CD4-positive, alpha-beta memory T cell (primary cell): Measurements from ENCODE around the gene PLEKHO2. TPM values are rescaled to one million over a fixed set of nuclear protein-coding genes. Genes with fewer than 3 reads are reported as not detected.
"Not testable (repeated sequence)": the region's sequence is repeated elsewhere in the genome, so short reads cannot be mapped to it uniquely, and the experiment has no call there.

Experiments used
- CTCF ChIA-PET: fragments of 350-600 bp; sonication (Branson Sonifier 250); formaldehyde crosslinking; loops from one replicate; lab custom pipeline; 2021; ENCODE audit warnings: inconsistent platforms; ENCODE audit not compliant: partially characterized antibody; lab: Charles Lee
- POLR2A ChIA-PET: fragments of 350-600 bp; sonication (Branson Sonifier 250); formaldehyde crosslinking; loops from one replicate; lab custom pipeline; 2021; ENCODE audit not compliant: partially characterized antibody; lab: Charles Lee
- DNase-seq, 5 donors: peaks; one replicate each; pipeline versions ENCODE4 v3.0.0 to v3.0.0-alpha.2; 2020 to 2022; ENCODE audit warnings: mixed read lengths in 1 of 5
- H3K27ac ChIP-seq: one replicate; pipeline ENCODE4 v1.7.0; 2013; ENCODE audit warnings: low read depth, low read length
- H3K27me3 ChIP-seq: 2 replicates; pipeline ENCODE4 v1.7.0; 2013; ENCODE audit warnings: mild to moderate bottlenecking, low read length, moderate library complexity; ENCODE audit not compliant: insufficient read depth
- H3K36me3 ChIP-seq: 2 replicates; pipeline ENCODE4 v1.7.0; 2013; ENCODE audit warnings: mild to moderate bottlenecking, low read length, moderate library complexity; ENCODE audit not compliant: insufficient read depth
- H3K4me1 ChIP-seq: 2 replicates; pipeline ENCODE4 v1.7.0; 2013; ENCODE audit warnings: mild to moderate bottlenecking, low read length, moderate library complexity; ENCODE audit not compliant: insufficient read depth
- H3K4me3 ChIP-seq, 2 donors: one replicate each; pipeline ENCODE4 v1.7.0; 2013; ENCODE audit warnings: low read length in 2 of 2, mild to moderate bottlenecking in 1 of 2
- H3K9me3 ChIP-seq, 2 donors: one replicate each; pipeline ENCODE4 v1.7.0; 2013; ENCODE audit warnings: low read length in 2 of 2, control low read depth in 1 of 2; ENCODE audit not compliant: control insufficient read depth in 1 of 2
- H3K27ac Mint-ChIP-seq, 7 donors: one replicate each; pipeline ENCODE4 v1.8.0; 2020 to 2021; ENCODE audit warnings: mixed read lengths in 7 of 7, mild to moderate bottlenecking in 6 of 7, inconsistent platforms in 3 of 7, moderate library complexity in 3 of 7
- H3K27me3 Mint-ChIP-seq, 2 donors: one replicate each; pipeline ENCODE4 v1.8.0; 2020 to 2021; ENCODE audit warnings: mixed read lengths in 2 of 2
- H3K36me3 Mint-ChIP-seq, 2 donors: one replicate each; pipeline ENCODE4 v1.8.0; 2020 to 2021; ENCODE audit warnings: mixed read lengths in 2 of 2, inconsistent platforms in 1 of 2, mild to moderate bottlenecking in 1 of 2
- H3K4me1 Mint-ChIP-seq, 4 donors: one replicate each; pipeline ENCODE4 v1.8.0; 2020 to 2021; ENCODE audit warnings: mixed read lengths in 4 of 4, mild to moderate bottlenecking in 1 of 4
- H3K4me3 Mint-ChIP-seq, 8 donors: one replicate each; pipeline ENCODE4 v1.8.0; 2020 to 2021; ENCODE audit warnings: mixed read lengths in 8 of 8, mild to moderate bottlenecking in 7 of 8, moderate library complexity in 6 of 8, inconsistent platforms in 3 of 8
- H3K9me3 Mint-ChIP-seq, 8 donors: one replicate each; pipeline ENCODE4 v1.8.0; 2020 to 2021; ENCODE audit warnings: mixed read lengths in 8 of 8, mild to moderate bottlenecking in 5 of 8, inconsistent platforms in 3 of 8, moderate library complexity in 1 of 8
- intact Hi-C: fragments of 100-400 bp; cut with micrococcal nuclease; formaldehyde crosslinking; loops from one replicate; pipeline ENCODE4 v1.15.1; 2023
- polyA plus RNA-seq, 2 donors: library from polyadenylated mRNA; unstranded; fragments of 300-500 nt; fragmentation: Illumina TruSeq; gene quantifications; one replicate each; pipeline ENCODE4 v1.2.3, GENCODE V29; 2021
- total RNA-seq, 2 experiments: library from RNA; stranded (reverse); gene quantifications; one replicate each; pipeline ENCODE4 v1.2.3, GENCODE V29; 2021

Gene PLEKHO2
- total and polyA plus RNA-seq, 4 experiments from 2014 or later, result 10.6 to 29.1 (median 23.4) TPM

GRCh38 chr15:64810497-64811326, 31.0 kb upstream of the PLEKHO2 start:
- Mint-ChIP-seq H3K4me1 (peaks cover 0 to 5% (median 2%) of the 10 kb centered on the region in 4 donors), H3K9me3 (peaks cover 0 to 1% (median 0%) of the 10 kb centered on the region in 8 donors), H3K36me3 (no peaks in the 10 kb centered on the region), H3K27ac (no peak overlapping the region), H3K4me3 (no peak overlapping the region), H3K27me3 (no peaks in the 10 kb centered on the region)
- Histone ChIP-seq H3K27me3 (no peaks in the 10 kb centered on the region), H3K27ac (no peak overlapping the region), H3K36me3 (no peaks in the 10 kb centered on the region), H3K4me3 (no peak overlapping the region), H3K9me3 (no peaks in the 10 kb centered on the region), H3K4me1 (peaks cover 5% of the 10 kb centered on the region)
- DNase-seq, result no peak
- ChIA-PET POLR2A (interaction anchor here (0.5 to 2.0 kb wide), 2 partner anchors 83 to 1644 kb away, joined by 3 to 10 read pairs; no protein-coding TSS in a partner anchor), CTCF (interaction anchor here (0.7 to 4.1 kb wide), 27 partner anchors 9 to 129 kb away, joined by 3 to 29 read pairs (median 5); partner anchors contain the start of gene PLEKHO2)
- intact Hi-C loops, result loop anchor here (1.0 kb wide), 1 partner anchor 95 kb away; no protein-coding TSS in a partner anchor

- ChIA-PET POLR2A (no interaction called here), CTCF (interaction anchor here (1.0 to 1.2 kb wide), 2 partner anchors 10 to 56 kb away, joined by 3 read pairs; no protein-coding TSS in a partner anchor)
- Histone ChIP-seq H3K27me3 (no peaks in the 10 kb centered on the region), H3K27ac (no peak overlapping the region), H3K4me3 (no peak overlapping the region), H3K36me3 (no peaks in the 10 kb centered on the region), H3K9me3 (no peaks in the 10 kb centered on the region), H3K4me1 (peaks cover 5% of the 10 kb centered on the region)
- Mint-ChIP-seq H3K36me3 (no peaks in the 10 kb centered on the region), H3K27ac (peak overlapping the region in 1 of 7 donors; percentile 59), H3K27me3 (no peaks in the 10 kb centered on the region), H3K9me3 (peaks cover 0 to 1% (median 0%) of the 10 kb centered on the region in 8 donors), H3K4me3 (no peak overlapping the region), H3K4me1 (peaks cover 0 to 5% (median 2%) of the 10 kb centered on the region in 4 donors)
- DNase-seq, result no peak
- intact Hi-C loops, result no loop called here
These were observed 28.6 kb upstream of the PLEKHO2 start for GRCh38 chr15:64813075-64813474.

GRCh38 chr15:64814283-64814682, 27.4 kb upstream of the PLEKHO2 start:
- H3K27me3 ChIP-seq, intact Hi-C loops, H3K36me3 Mint-ChIP-seq, H3K9me3 Mint-ChIP-seq, DNase-seq, H3K27me3 Mint-ChIP-seq, H3K4me3 Mint-ChIP-seq, H3K4me1 Mint-ChIP-seq, H3K36me3 ChIP-seq, H3K4me1 ChIP-seq, H3K9me3 ChIP-seq, H3K27ac ChIP-seq, H3K27ac Mint-ChIP-seq, H3K4me3 ChIP-seq, POLR2A ChIA-PET: not testable (repeated sequence)
- CTCF ChIA-PET, result interaction anchor here (0.7 to 1.0 kb wide), 3 partner anchors 8 to 625 kb away, joined by 3 to 5 read pairs (median 3); no protein-coding TSS in a partner anchor

GRCh38 chr15:64814965-64815364, 26.8 kb upstream of the PLEKHO2 start:
- H3K4me3 Mint-ChIP-seq, H3K4me1 ChIP-seq, H3K27me3 ChIP-seq, H3K9me3 Mint-ChIP-seq, POLR2A ChIA-PET, H3K4me3 ChIP-seq, H3K27me3 Mint-ChIP-seq, DNase-seq, H3K36me3 Mint-ChIP-seq, H3K27ac ChIP-seq, H3K4me1 Mint-ChIP-seq, H3K9me3 ChIP-seq, intact Hi-C loops, H3K36me3 ChIP-seq: not testable (repeated sequence)
- peak overlapping the region in 1 of 7 donors; percentile 41 for H3K27ac Mint-ChIP-seq
- CTCF ChIA-PET, result interaction anchor here (0.7 to 1.8 kb wide), 6 partner anchors 11 to 626 kb away, joined by 3 to 5 read pairs (median 4); no protein-coding TSS in a partner anchor

GRCh38 chr15:64816452-64816851, 25.3 kb upstream of the PLEKHO2 start:
- H3K4me3 ChIP-seq, result no peak overlapping the region
- peaks cover 0 to 1% (median 0%) of the 10 kb centered on the region in 8 donors for H3K9me3 Mint-ChIP-seq
- CTCF ChIA-PET, result interaction anchor here (1.0 to 1.8 kb wide), 3 partner anchors 12 to 45 kb away, joined by 3 to 4 read pairs (median 4); no protein-coding TSS in a partner anchor

GRCh38 chr15:64824929-64825430, 16.7 kb upstream of the PLEKHO2 start:
- Histone ChIP-seq H3K4me1 (peaks cover 23% of the 10 kb centered on the region), H3K27me3 (no peaks in the 10 kb centered on the region), H3K27ac (no peak overlapping the region), H3K4me3 (peak overlapping the region; percentile 60 to 62), H3K9me3 (no peaks in the 10 kb centered on the region), H3K36me3 (no peaks in the 10 kb centered on the region)
- POLR2A ChIA-PET, result interaction anchor here (0.8 to 2.3 kb wide), 8 partner anchors 11 to 69 kb away, joined by 3 to 36 read pairs (median 6); no protein-coding TSS in a partner anchor
- peaks cover 2 to 9% of the 10 kb centered on the region in 2 donors for H3K27me3 Mint-ChIP-seq
- CTCF ChIA-PET, result interaction anchor here (1.0 to 2.7 kb wide), 4 partner anchors 11 to 69 kb away, joined by 4 to 34 read pairs (median 10); no protein-coding TSS in a partner anchor
- peaks cover 0 to 3% (median 0%) of the 10 kb centered on the region in 8 donors for H3K9me3 Mint-ChIP-seq
- H3K36me3 Mint-ChIP-seq, result no peaks in the 10 kb centered on the region
- peaks cover 21 to 34% (median 29%) of the 10 kb centered on the region in 4 donors for H3K4me1 Mint-ChIP-seq
- DNase-seq, result no peak
- intact Hi-C loops, result loop anchor here (1.0 to 2.0 kb wide), 3 partner anchors 10 to 70 kb away; partner anchors contain the start of gene PLEKHO2
- H3K27ac Mint-ChIP-seq, result peak overlapping the region in 2 of 7 donors; percentile 81 to 90
- peak overlapping the region; percentile 83 to 94 (median 88) for H3K4me3 Mint-ChIP-seq

More at GRCh38 chr15:64816452-64816851, 25.3 kb upstream of the PLEKHO2 start:
- H3K27ac Mint-ChIP-seq, result peak overlapping the region in 1 of 7 donors; percentile 36
- H3K4me1 ChIP-seq, result no peaks in the 10 kb centered on the region
- H3K36me3 Mint-ChIP-seq, result no peaks in the 10 kb centered on the region
- H3K27me3 Mint-ChIP-seq, result peaks cover 0 to 2% of the 10 kb centered on the region in 2 donors
- DNase-seq, result no peak
- H3K9me3 ChIP-seq, result no peaks in the 10 kb centered on the region
- POLR2A ChIA-PET, result no interaction called here
- intact Hi-C loops, result no loop called here
- no peak overlapping the region for H3K4me3 Mint-ChIP-seq
- H3K27ac ChIP-seq, result no peak overlapping the region
- no peaks in the 10 kb centered on the region for H3K4me1 Mint-ChIP-seq
- no peaks in the 10 kb centered on the region for H3K36me3 ChIP-seq
- no peaks in the 10 kb centered on the region for H3K27me3 ChIP-seq
